ENCODE data around the gene IL4.
"Not testable (repeated sequence)": the region's sequence is repeated elsewhere in the genome, so short reads cannot be mapped to it uniquely, and the experiment has no call there.

IL4 gene

DNA sequence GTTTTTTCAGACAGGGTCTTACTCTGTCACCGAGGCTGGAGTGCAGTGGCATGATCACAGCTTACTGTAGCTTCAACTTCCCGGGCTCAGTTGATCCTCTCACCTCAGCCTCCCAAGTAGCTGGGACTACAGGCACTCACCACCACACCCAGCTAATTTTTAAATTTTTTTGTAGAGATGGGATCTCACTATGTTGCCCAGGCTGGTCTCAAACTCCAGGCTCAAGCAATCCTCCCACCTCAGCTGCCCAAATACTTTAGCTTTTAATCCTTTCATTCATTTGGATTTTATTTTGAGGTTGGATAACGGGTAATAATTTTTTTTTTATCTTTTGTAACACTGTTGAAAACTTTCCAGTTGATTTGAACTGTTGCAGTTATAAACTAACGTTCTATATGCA is 40.2 kb upstream of the IL4 start:
- not testable (repeated sequence) for H3K14ac ChIP-seq (ENCODE audit: low read length); H3K4ac ChIP-seq (ENCODE audit: low read length); H3K4me2 ChIP-seq (ENCODE audit: insufficient read depth, low read length, poor library complexity, severe bottlenecking); H3K23ac ChIP-seq (ENCODE audit: low read depth, low read length, poor library complexity); H3K4me1 ChIP-seq (ENCODE audit: control insufficient read depth in 2 of 2, insufficient read depth in 1 of 2, low read depth in 1 of 2, low read length in 2 of 2); H2AFZ ChIP-seq (ENCODE audit: low read length); H3K9ac ChIP-seq (ENCODE audit: low read depth, low read length, poor library complexity); H2BK5ac ChIP-seq (ENCODE audit: low read length); H3K79me1 ChIP-seq (ENCODE audit: low read depth, low read length); H2BK120ac ChIP-seq (ENCODE audit: low read depth, low read length); H4K91ac ChIP-seq (ENCODE audit: low read depth, low read length, poor library complexity); H3K36me3 ChIP-seq (replicated peaks in 1 of 2; ENCODE audit: control insufficient read depth in 2 of 2, insufficient read depth in 2 of 2, low read length in 2 of 2); H2BK15ac ChIP-seq (ENCODE audit: low read length); H3K18ac ChIP-seq (ENCODE audit: low read length); H3K27ac ChIP-seq (replicated peaks; ENCODE audit: low read length); DNase-seq (ENCODE audit: low spot score); H3K9me3 ChIP-seq (replicated peaks in 1 of 2; ENCODE audit: control insufficient read depth in 2 of 2, insufficient read depth in 1 of 2, low read depth in 1 of 2, low read length in 2 of 2); H2BK12ac ChIP-seq (ENCODE audit: low read length); H3K27me3 ChIP-seq (ENCODE audit: control insufficient read depth in 3 of 3, insufficient read depth in 3 of 3, low read depth in 1 of 3, low read length in 3 of 3); H4K8ac ChIP-seq (ENCODE audit: low read depth, low read length); H3K4me3 ChIP-seq (ENCODE audit: low read length in 2 of 2); H2AK5ac ChIP-seq (ENCODE audit: low read depth, low read length)
- WGBS, 2 donors (ENCODE audit: extremely low coverage in 2 of 2, insufficient read length in 2 of 2, insufficient replicate concordance in 1 of 2), result no CpG with 5 or more reads among the region's 4 CpGs

DNA sequence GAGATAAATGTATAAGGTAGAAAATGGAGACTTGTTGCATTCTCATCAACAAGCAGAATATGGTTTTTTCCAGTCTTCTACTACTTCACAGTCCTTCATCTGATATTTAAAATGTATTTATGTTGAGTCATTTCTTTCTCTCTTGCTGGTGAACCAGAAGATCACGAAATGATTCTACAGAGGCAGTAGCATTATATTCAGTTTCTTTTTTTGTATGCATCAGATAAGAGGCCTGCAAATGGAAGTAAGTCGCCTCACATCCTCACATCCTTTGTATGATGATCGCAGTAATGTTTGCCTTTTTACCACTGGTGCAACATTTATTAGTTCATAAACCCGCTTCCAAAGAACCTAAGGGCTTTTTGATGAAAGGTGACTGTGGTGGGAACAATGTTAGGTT is 37.9 kb upstream of the IL4 start:
- Histone ChIP-seq H3K27me3 (ENCODE audit: control insufficient read depth in 3 of 3, insufficient read depth in 3 of 3, low read depth in 1 of 3, low read length in 3 of 3) (no peaks in the 10 kb centered on the region), H3K18ac (ENCODE audit: low read length) (no peak overlapping the region), H3K4me1 (ENCODE audit: control insufficient read depth in 2 of 2, insufficient read depth in 1 of 2, low read depth in 1 of 2, low read length in 2 of 2) (no peaks in the 10 kb centered on the region), H2BK5ac (ENCODE audit: low read length) (no peak overlapping the region), H3K27ac (replicated peaks; ENCODE audit: low read length) (no peak overlapping the region), H2BK15ac (ENCODE audit: low read length) (no peak overlapping the region), H3K23ac (ENCODE audit: low read depth, low read length, poor library complexity) (no peak overlapping the region), H2BK120ac (ENCODE audit: low read depth, low read length) (no peak overlapping the region), H3K36me3 (replicated peaks in 1 of 2; ENCODE audit: control insufficient read depth in 2 of 2, insufficient read depth in 2 of 2, low read length in 2 of 2) (peaks cover 12% of the 10 kb centered on the region in 2 donors), H2AFZ (ENCODE audit: low read length) (no peak overlapping the region), H3K9me3 (replicated peaks in 1 of 2; ENCODE audit: control insufficient read depth in 2 of 2, insufficient read depth in 1 of 2, low read depth in 1 of 2, low read length in 2 of 2) (peaks cover 0 to 2% of the 10 kb centered on the region in 2 donors), H2BK12ac (ENCODE audit: low read length) (no peak overlapping the region), H4K8ac (ENCODE audit: low read depth, low read length) (no peak overlapping the region), H3K4me2 (ENCODE audit: insufficient read depth, low read length, poor library complexity, severe bottlenecking) (no peak overlapping the region), H3K14ac (ENCODE audit: low read length) (no peak overlapping the region), H4K91ac (ENCODE audit: low read depth, low read length, poor library complexity) (no peak overlapping the region), H3K4me3 (ENCODE audit: low read length in 2 of 2) (no peak overlapping the region), H3K9ac (ENCODE audit: low read depth, low read length, poor library complexity) (no peak overlapping the region), H3K4ac (ENCODE audit: low read length) (no peak overlapping the region), H2AK5ac (ENCODE audit: low read depth, low read length) (no peak overlapping the region), H3K79me1 (ENCODE audit: low read depth, low read length) (no peaks in the 10 kb centered on the region)
- no CpG with 5 or more reads among the region's 4 CpGs for WGBS, 2 donors (ENCODE audit: extremely low coverage in 2 of 2, insufficient read length in 2 of 2, insufficient replicate concordance in 1 of 2)
- no peak for DNase-seq (ENCODE audit: low spot score)

DNA sequence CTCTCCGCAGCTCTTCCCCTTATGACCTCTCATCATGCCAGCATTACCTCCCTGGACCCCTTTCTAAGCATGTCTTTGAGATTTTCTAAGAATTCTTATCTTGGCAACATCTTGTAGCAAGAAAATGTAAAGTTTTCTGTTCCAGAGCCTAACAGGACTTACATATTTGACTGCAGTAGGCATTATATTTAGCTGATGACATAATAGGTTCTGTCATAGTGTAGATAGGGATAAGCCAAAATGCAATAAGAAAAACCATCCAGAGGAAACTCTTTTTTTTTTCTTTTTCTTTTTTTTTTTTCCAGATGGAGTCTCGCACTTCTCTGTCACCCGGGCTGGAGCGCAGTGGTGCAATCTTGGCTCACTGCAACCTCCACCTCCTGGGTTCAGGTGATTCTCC is 36.5 kb upstream of the IL4 start:
- no peaks in the 10 kb centered on the region for H3K79me1 ChIP-seq (ENCODE audit: low read depth, low read length)
- no peak overlapping the region for H3K4me2 ChIP-seq (ENCODE audit: insufficient read depth, low read length, poor library complexity, severe bottlenecking)
- peaks cover 15 to 18% of the 10 kb centered on the region in 2 donors for H3K36me3 ChIP-seq (replicated peaks in 1 of 2; ENCODE audit: control insufficient read depth in 2 of 2, insufficient read depth in 2 of 2, low read length in 2 of 2)
- H3K9me3 ChIP-seq (replicated peaks in 1 of 2; ENCODE audit: control insufficient read depth in 2 of 2, insufficient read depth in 1 of 2, low read depth in 1 of 2, low read length in 2 of 2), result peaks cover 0 to 2% of the 10 kb centered on the region in 2 donors
- no peaks in the 10 kb centered on the region for H3K27me3 ChIP-seq (ENCODE audit: control insufficient read depth in 3 of 3, insufficient read depth in 3 of 3, low read depth in 1 of 3, low read length in 3 of 3)
- no peak overlapping the region for H2BK5ac ChIP-seq (ENCODE audit: low read length)
- H4K91ac ChIP-seq (ENCODE audit: low read depth, low read length, poor library complexity), result no peak overlapping the region
- H3K27ac ChIP-seq (replicated peaks; ENCODE audit: low read length), result no peak overlapping the region
- H4K8ac ChIP-seq (ENCODE audit: low read depth, low read length), result no peak overlapping the region
- no peak overlapping the region for H2AFZ ChIP-seq (ENCODE audit: low read length)
- WGBS, 2 donors (ENCODE audit: extremely low coverage in 2 of 2, insufficient read length in 2 of 2, insufficient replicate concordance in 1 of 2), result no CpG with 5 or more reads among the region's 4 CpGs
- no peak overlapping the region for H3K14ac ChIP-seq (ENCODE audit: low read length)
- H3K4me3 ChIP-seq (ENCODE audit: low read length in 2 of 2), result no peak overlapping the region
- H3K4me1 ChIP-seq (ENCODE audit: control insufficient read depth in 2 of 2, insufficient read depth in 1 of 2, low read depth in 1 of 2, low read length in 2 of 2), result no peaks in the 10 kb centered on the region
- H2BK120ac ChIP-seq (ENCODE audit: low read depth, low read length), result no peak overlapping the region
- DNase-seq (ENCODE audit: low spot score), result no peak
- no peak overlapping the region for H2BK12ac ChIP-seq (ENCODE audit: low read length)
- H3K18ac ChIP-seq (ENCODE audit: low read length), result no peak overlapping the region
- no peak overlapping the region for H3K23ac ChIP-seq (ENCODE audit: low read depth, low read length, poor library complexity)
- H2AK5ac ChIP-seq (ENCODE audit: low read depth, low read length), result no peak overlapping the region
- no peak overlapping the region for H3K9ac ChIP-seq (ENCODE audit: low read depth, low read length, poor library complexity)
- H2BK15ac ChIP-seq (ENCODE audit: low read length), result no peak overlapping the region
- no peak overlapping the region for H3K4ac ChIP-seq (ENCODE audit: low read length)

DNA sequence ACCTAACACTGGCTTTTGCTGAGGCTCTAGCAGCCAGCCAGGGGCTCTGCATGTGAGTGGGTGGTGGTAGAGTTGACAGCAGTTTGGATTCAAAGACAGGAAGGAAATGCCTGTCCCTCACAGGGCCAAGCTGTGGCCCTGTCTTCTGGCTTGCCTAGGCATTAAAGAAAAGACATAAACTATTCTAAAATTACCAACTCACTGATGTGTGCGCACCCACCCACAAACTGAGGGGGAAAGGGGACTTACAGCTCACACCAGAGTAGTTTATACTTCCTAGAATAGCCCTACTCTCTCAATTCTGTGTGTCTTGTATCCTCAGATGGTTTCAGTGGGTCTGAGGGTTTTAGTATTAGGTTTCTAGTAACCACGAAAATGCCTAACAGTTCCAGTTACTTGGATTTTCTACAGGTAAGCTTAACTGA is 34.1 kb upstream of the IL4 start:
- H3K18ac ChIP-seq (ENCODE audit: low read length), result no peak overlapping the region

More for the DNA sequence above, 34.1 kb upstream of the IL4 start:
- H4K91ac ChIP-seq (ENCODE audit: low read depth, low read length, poor library complexity), result no peak overlapping the region
- H3K9ac ChIP-seq (ENCODE audit: low read depth, low read length, poor library complexity), result no peak overlapping the region
- H3K79me1 ChIP-seq (ENCODE audit: low read depth, low read length), result no peaks in the 10 kb centered on the region
- H2BK15ac ChIP-seq (ENCODE audit: low read length), result no peak overlapping the region
- H3K9me3 ChIP-seq (replicated peaks in 1 of 2; ENCODE audit: control insufficient read depth in 2 of 2, insufficient read depth in 1 of 2, low read depth in 1 of 2, low read length in 2 of 2), result peaks cover 0 to 2% of the 10 kb centered on the region in 2 donors
- no peak overlapping the region for H2BK12ac ChIP-seq (ENCODE audit: low read length)
- no peak overlapping the region for H2AFZ ChIP-seq (ENCODE audit: low read length)
- no peak overlapping the region for H2BK5ac ChIP-seq (ENCODE audit: low read length)
- DNase-seq (ENCODE audit: low spot score), result no peak
- H4K8ac ChIP-seq (ENCODE audit: low read depth, low read length), result no peak overlapping the region
- no peaks in the 10 kb centered on the region for H3K27me3 ChIP-seq (ENCODE audit: control insufficient read depth in 3 of 3, insufficient read depth in 3 of 3, low read depth in 1 of 3, low read length in 3 of 3)
- peaks cover 22 to 23% of the 10 kb centered on the region in 2 donors for H3K36me3 ChIP-seq (replicated peaks in 1 of 2; ENCODE audit: control insufficient read depth in 2 of 2, insufficient read depth in 2 of 2, low read length in 2 of 2)
- H3K14ac ChIP-seq (ENCODE audit: low read length), result no peak overlapping the region
- H3K4me2 ChIP-seq (ENCODE audit: insufficient read depth, low read length, poor library complexity, severe bottlenecking), result no peak overlapping the region
- no peak overlapping the region for H3K23ac ChIP-seq (ENCODE audit: low read depth, low read length, poor library complexity)
- no CpG with 5 or more reads among the region's 2 CpGs for WGBS, 2 donors (ENCODE audit: extremely low coverage in 2 of 2, insufficient read length in 2 of 2, insufficient replicate concordance in 1 of 2)
- H3K4me1 ChIP-seq (ENCODE audit: control insufficient read depth in 2 of 2, insufficient read depth in 1 of 2, low read depth in 1 of 2, low read length in 2 of 2), result no peaks in the 10 kb centered on the region
- H3K4me3 ChIP-seq (ENCODE audit: low read length in 2 of 2), result no peak overlapping the region
- no peak overlapping the region for H2BK120ac ChIP-seq (ENCODE audit: low read depth, low read length)
- H3K4ac ChIP-seq (ENCODE audit: low read length), result no peak overlapping the region
- H2AK5ac ChIP-seq (ENCODE audit: low read depth, low read length), result no peak overlapping the region
- H3K27ac ChIP-seq (replicated peaks; ENCODE audit: low read length), result no peak overlapping the region
